Stimulated activated CD4-positive, alpha-beta T cell treated with anti-CD3 and anti-CD28 coated beads, TNF-alpha, amount 100 ng/mL, for 48 hours (primary cell): Measurements from ENCODE around the gene UBASH3A.
"Not testable (repeated sequence)": the region's sequence is repeated elsewhere in the genome, so short reads cannot be mapped to it uniquely, and the experiment has no call there.

Experiments used
- DNase-seq, 3 donors: peaks; one replicate each; pipeline ENCODE4 v3.0.0-alpha.2; 2020; ENCODE audit warnings: low read depth in 3 of 3

The UBASH3A gene

GRCh38 chr21:42390696-42391095 lies 13.0 kb upstream of the UBASH3A start:
- no peak for DNase-seq

GRCh38 chr21:42391297-42391696 lies 12.4 kb upstream of the UBASH3A start:
- no peak for DNase-seq

- no peak for DNase-seq
Measured at GRCh38 chr21:42392731-42393442, 10.8 kb upstream of the UBASH3A start.

- DNase-seq = no peak
Measured at GRCh38 chr21:42393443-42393950, 10.2 kb upstream of the UBASH3A start.

GRCh38 chr21:42395302-42395701 lies 8.4 kb upstream of the UBASH3A start:
- DNase-seq = no peak

- no peak for DNase-seq
Measured at GRCh38 chr21:42395905-42396651, 7.6 kb upstream of the UBASH3A start, which contains the start of gene TMPRSS3. TSS of gene TMPRSS3 (minus strand) at chr21:42396052. CDS start at chr21:42395417, 635 bp downstream.

- no peak for DNase-seq
Measured at GRCh38 chr21:42396799-42397745, 6.6 kb upstream of the UBASH3A start.

- DNase-seq = no peak
Measured at GRCh38 chr21:42397746-42398394, 5.8 kb upstream of the UBASH3A start.

GRCh38 chr21:42398436-42399028 lies 5.2 kb upstream of the UBASH3A start:
- no peak for DNase-seq

GRCh38 chr21:42400525-42400924 lies 3.2 kb upstream of the UBASH3A start:
- no peak for DNase-seq

GRCh38 chr21:42401154-42401553 lies 2.5 kb upstream of the UBASH3A start:
- no peak for DNase-seq

GRCh38 chr21:42401820-42402251 lies 1.9 kb upstream of the UBASH3A start:
- DNase-seq = no peak

GRCh38 chr21:42404539-42404938 lies 837 bp downstream of the UBASH3A start:
- no peak for DNase-seq

GRCh38 chr21:42405064-42406013 lies 1.6 kb downstream of the UBASH3A start:
- no peak for DNase-seq

- no peak for DNase-seq
Measured at GRCh38 chr21:42406201-42406621, 2.5 kb downstream of the UBASH3A start.

- no peak for DNase-seq
Measured at GRCh38 chr21:42406866-42407265, 3.2 kb downstream of the UBASH3A start.

GRCh38 chr21:42407476-42407875 lies 3.8 kb downstream of the UBASH3A start:
- no peak for DNase-seq

GRCh38 chr21:42408718-42409117 lies 5.0 kb downstream of the UBASH3A start:
- DNase-seq = not testable (repeated sequence)

GRCh38 chr21:42409366-42409765 lies 5.7 kb downstream of the UBASH3A start:
- DNase-seq = no peak
